ENCODE measurements around the gene PAX7. TPM values are rescaled to one million over a fixed set of nuclear protein-coding genes. Genes with fewer than 3 reads are reported as not detected.

PAX7 gene
- total and polyA plus RNA-seq, 7 donors = not detected

DNA sequence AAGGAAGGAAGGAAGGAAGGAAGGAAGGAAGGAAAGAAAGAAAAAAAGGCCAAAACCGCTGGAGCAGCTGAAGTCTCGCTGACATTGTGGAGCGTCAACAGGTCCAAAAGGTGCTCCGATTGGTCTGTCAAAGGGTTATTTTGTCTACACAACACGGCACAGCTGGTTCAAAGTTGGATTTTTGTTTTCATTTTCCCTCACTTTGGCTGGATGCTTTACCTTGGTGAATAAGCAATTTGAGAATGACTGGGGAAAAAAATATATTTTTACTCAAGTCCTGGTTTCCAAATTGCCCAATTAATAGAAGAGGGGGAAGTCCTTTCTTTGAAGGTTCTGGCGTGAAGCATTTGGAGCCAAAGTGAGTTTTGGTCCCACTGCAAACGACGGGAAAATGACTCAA is 19.3 kb upstream of the PAX7 start:
- H3K27me3 ChIP-seq = peaks cover 0 to 79% (median 12%) of the 10 kb centered on the region in 3 donors
- TF ChIP-seq POLR2AphosphoS5 (IDR thresholded peaks at IDR 0.05) (no peak), EP300 (IDR thresholded peaks at IDR 0.05) (no peak), POLR2A (IDR thresholded peaks at IDR 0.05) (no peak), CTCF (IDR thresholded peaks at IDR 0.05) (no peak)
- no peak overlapping the region for H3K27ac ChIP-seq
- 52 to 64% methylated on average over 8 of the region's 8 CpGs for WGBS, 2 donors
- intact Hi-C loops (cut with DNase I) = loop anchor here (10.0 kb wide), 1 partner anchor 413 kb away; no protein-coding TSS in a partner anchor
- DNase-seq = no peak
- no peaks in the 10 kb centered on the region for H3K9me3 ChIP-seq
- H3K36me3 ChIP-seq = no peaks in the 10 kb centered on the region
- no peaks in the 10 kb centered on the region for H3K4me1 ChIP-seq
- H3K4me3 ChIP-seq = no peak overlapping the region

- no peak for TF ChIP-seq EP300 (IDR thresholded peaks at IDR 0.05)
- TF ChIP-seq CTCF (IDR thresholded peaks at IDR 0.05) = no peak
- TF ChIP-seq POLR2A (IDR thresholded peaks at IDR 0.05) = no peak
- TF ChIP-seq POLR2AphosphoS5 (IDR thresholded peaks at IDR 0.05) = no peak
- Histone ChIP-seq H3K36me3 (no peaks in the 10 kb centered on the region), H3K9me3 (no peaks in the 10 kb centered on the region), H3K4me1 (no peaks in the 10 kb centered on the region), H3K4me3 (no peak overlapping the region), H3K27ac (no peak overlapping the region), H3K27me3 (peaks cover 0 to 77% (median 7%) of the 10 kb centered on the region in 3 donors)
- WGBS, 2 donors = 23 to 29% methylated on average over 8 of the region's 8 CpGs
- no peak for DNase-seq
- intact Hi-C loops (cut with DNase I) = loop anchor here (10.0 kb wide), 1 partner anchor 413 kb away; no protein-coding TSS in a partner anchor
Measured at GRCh38 chr1:18612073-18612472, 18.6 kb upstream of the PAX7 start.

DNA sequence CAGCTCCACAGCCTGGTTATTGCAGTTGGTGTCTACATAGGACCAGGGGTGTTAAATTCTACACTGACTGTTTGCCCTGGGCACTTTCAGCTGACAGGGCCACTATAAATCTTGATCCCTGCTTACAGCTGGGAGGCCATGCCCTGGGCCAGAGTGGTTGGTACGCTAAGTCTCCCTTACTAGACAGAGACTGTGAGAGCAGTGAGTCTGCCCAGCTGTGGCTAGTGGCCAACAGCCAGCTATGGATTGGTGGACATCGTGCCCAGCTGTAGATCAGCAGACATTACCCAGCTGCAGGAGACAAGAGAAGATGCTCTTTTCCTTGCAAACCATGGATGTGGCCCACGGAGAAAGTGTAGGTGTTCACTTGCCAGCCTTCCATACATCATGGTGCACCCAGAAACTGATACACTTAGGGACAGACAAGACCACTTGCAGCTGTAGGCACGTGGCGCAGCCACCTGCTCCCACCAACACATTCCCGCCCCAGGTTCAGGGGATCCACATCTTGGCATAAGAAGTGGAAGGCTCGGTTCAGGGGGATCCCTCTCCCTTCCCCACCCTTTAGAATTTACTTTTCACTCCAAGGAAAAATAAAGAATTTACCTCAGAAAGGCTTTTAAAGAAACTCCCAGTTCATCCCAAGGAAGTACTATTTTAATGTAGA is 16.4 kb upstream of the PAX7 start:
- no peak overlapping the region for H3K27ac ChIP-seq
- no peaks in the 10 kb centered on the region for H3K4me1 ChIP-seq
- peaks cover 0 to 76% (median 5%) of the 10 kb centered on the region in 3 donors for H3K27me3 ChIP-seq
- no peaks in the 10 kb centered on the region for H3K36me3 ChIP-seq
- TF ChIP-seq POLR2A (IDR thresholded peaks at IDR 0.05) = no peak
- no peak for TF ChIP-seq EP300 (IDR thresholded peaks at IDR 0.05)
- TF ChIP-seq POLR2AphosphoS5 (IDR thresholded peaks at IDR 0.05) = no peak
- TF ChIP-seq CTCF (IDR thresholded peaks at IDR 0.05) = no peak
- no peaks in the 10 kb centered on the region for H3K9me3 ChIP-seq
- no peak for DNase-seq
- WGBS, 2 donors = 65 to 72% methylated on average over 7 of the region's 7 CpGs
- H3K4me3 ChIP-seq = no peak overlapping the region
- intact Hi-C loops (cut with DNase I) = loop anchor here (10.0 kb wide), 1 partner anchor 411 kb away; no protein-coding TSS in a partner anchor

DNA sequence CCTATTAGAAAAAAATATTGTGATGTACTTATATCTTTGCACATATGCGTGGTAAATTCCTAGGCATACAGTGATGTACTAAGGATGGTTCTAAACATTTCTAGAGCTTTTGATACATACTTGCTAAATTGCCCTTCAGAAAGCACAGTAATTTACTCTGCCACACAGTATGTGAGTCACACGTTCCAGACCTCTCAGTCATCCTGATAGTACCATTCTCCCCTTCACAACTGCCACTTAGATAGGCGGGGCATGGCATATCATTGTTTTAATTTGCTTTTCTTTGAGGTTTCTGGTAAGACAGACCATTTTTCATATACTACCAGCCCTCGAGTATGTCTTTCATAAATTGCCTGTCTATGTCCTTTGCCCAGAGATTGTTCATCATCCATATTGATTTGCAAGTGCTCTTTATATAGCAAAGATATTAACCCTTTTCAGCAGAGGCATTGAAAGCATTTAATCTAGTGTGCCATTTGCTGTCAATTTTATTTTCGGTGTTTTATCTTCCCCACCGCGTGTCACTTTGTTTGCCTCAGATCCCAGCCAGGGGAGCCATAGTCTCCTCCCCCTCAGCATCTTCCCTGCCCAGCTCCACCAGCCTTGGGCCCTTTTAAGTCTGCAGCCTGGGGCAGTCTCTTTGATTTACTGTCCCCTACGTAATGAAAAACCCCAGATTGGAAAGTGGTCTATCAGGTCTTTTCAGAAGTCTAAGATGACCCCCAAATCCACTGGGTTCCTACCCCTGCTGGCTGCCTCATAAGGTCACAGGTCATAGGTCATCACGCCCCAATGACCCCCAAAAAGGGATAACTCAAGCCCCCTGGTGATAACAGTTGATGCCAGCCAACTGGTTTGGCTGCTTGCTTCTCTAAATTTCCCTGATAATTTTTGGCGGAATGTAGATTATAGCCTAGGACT is 11.8 kb upstream of the PAX7 start:
- Histone ChIP-seq H3K9me3 (no peaks in the 10 kb centered on the region), H3K36me3 (no peaks in the 10 kb centered on the region), H3K4me1 (no peaks in the 10 kb centered on the region), H3K27ac (no peak overlapping the region), H3K4me3 (no peak overlapping the region), H3K27me3 (peaks cover 0 to 78% (median 15%) of the 10 kb centered on the region in 3 donors)
- 44 to 61% methylated on average over 10 of the region's 10 CpGs for WGBS, 2 donors
- intact Hi-C loops (cut with DNase I) = loop anchor here (10.0 kb wide), 1 partner anchor 406 kb away; no protein-coding TSS in a partner anchor
- no peak for TF ChIP-seq EP300 (IDR thresholded peaks at IDR 0.05)
- TF ChIP-seq POLR2A (IDR thresholded peaks at IDR 0.05) = no peak
- TF ChIP-seq CTCF (IDR thresholded peaks at IDR 0.05) = no peak
- no peak for DNase-seq

All from sigmoid colon (tissue), 7 donors.